ENCODE results near the gene GH1. TPM values are rescaled to one million over a fixed set of nuclear protein-coding genes. Genes with fewer than 3 reads are reported as not detected.

Gene GH1
- total and polyA plus RNA-seq, 2 donors (not counting 1 experiment from before 2014, with no cell fraction given) = 1.7 to 2.3 TPM

DNA sequence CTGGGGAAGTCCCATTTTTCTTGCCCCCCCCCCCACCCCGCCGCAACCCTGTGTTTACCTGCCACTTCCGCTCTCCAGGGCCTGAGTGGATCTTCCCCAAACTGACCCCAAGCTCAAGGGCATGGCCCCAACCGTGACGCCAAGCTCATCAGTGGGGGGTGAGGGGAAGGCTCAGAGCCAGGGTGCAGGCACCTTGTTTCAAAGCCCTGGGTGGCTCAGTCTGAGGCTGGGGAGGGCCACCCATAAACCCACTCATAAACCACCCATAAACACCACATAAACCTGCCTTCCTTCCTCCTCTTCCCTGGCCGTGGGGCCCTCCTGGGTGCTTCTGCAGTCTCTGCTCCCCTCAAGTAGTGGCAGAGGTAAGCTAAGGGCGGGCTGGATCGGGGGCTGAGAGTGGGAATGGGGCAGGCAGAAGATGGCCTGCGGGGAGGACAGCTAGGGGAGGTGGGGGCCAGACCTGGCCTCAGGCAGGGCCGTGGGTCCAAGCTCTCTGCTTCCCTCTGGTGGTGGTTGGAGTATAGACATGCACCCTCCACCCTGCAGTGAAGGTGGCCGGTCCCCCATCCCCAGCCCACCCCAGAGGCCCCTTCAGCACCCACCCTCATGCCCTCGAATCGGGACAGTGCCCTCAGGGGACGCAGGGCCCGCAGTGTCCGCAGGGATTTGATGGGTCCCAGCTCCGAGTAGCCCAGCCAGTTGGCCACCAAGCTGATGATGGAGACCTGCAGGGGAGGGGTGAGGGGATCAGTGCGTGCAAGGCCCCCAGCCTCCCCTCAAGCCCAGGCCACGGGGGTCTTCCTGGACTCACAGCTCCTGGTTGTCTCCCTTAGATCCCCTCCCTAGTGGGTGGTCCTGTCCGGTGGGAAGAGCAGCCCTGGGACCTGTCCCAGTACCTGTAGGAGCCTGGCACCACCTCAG is 28.1 kb upstream of the GH1 start:
- ATAC-seq (ENCODE audit: low read depth) (peak; percentile 70), DNase-seq (peak; percentile 87)
- Mint-ChIP-seq H3K9me3 (ENCODE audit: insufficient read depth) (no peaks in the 10 kb centered on the region), H3K4me1 (peaks cover 46% of the 10 kb centered on the region), H3K27me3 (no peaks in the 10 kb centered on the region), H3K27ac (peak overlapping the region; percentile 99), H3K4me3 (peak overlapping the region; percentile 89)
- peaks cover 26% of the 10 kb centered on the region for H3K79me2 ChIP-seq (ENCODE audit: control insufficient read depth, insufficient read depth, low read length)
- TF ChIP-seq EZH2 (IDR thresholded peaks at IDR 0.05; ENCODE audit: borderline replicate concordance, insufficient read depth, low read depth, low read length, poor library complexity, severe bottlenecking) = no peak
- TF ChIP-seq, protein P1, sequence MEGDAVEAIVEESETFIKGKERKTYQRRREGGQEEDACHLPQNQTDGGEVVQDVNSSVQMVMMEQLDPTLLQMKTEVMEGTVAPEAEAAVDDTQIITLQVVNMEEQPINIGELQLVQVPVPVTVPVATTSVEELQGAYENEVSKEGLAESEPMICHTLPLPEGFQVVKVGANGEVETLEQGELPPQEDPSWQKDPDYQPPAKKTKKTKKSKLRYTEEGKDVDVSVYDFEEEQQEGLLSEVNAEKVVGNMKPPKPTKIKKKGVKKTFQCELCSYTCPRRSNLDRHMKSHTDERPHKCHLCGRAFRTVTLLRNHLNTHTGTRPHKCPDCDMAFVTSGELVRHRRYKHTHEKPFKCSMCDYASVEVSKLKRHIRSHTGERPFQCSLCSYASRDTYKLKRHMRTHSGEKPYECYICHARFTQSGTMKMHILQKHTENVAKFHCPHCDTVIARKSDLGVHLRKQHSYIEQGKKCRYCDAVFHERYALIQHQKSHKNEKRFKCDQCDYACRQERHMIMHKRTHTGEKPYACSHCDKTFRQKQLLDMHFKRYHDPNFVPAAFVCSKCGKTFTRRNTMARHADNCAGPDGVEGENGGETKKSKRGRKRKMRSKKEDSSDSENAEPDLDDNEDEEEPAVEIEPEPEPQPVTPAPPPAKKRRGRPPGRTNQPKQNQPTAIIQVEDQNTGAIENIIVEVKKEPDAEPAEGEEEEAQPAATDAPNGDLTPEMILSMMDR (IDR thresholded peaks at IDR 0.05) = peak; percentile 92
- CTCF ChIA-PET = interaction anchor here (0.6 to 3.4 kb wide), 25 partner anchors 10 to 521 kb away, joined by 3 to 834 read pairs (median 8); partner anchors contain the start of genes CD79B, CSHL1, ERN1 and GH1
- H3K9me3 ChIP-seq (ENCODE audit: control extremely low read depth in 1 of 3, control insufficient read depth in 2 of 3, insufficient read depth in 1 of 3, low read length in 2 of 3) = peaks cover 0 to under 1% (median 0%) of the 10 kb centered on the region in 3 donors
- peaks cover 35 to 70% of the 10 kb centered on the region in 2 donors for H3K4me1 ChIP-seq (ENCODE audit: control insufficient read depth in 2 of 2, insufficient read depth in 2 of 2, low read length in 2 of 2)
- 36% methylated on average over 8 of the region's 20 CpGs for WGBS (ENCODE audit: insufficient coverage)
- H4K20me1 ChIP-seq (ENCODE audit: control insufficient read depth, insufficient read depth, low read length, poor library complexity, severe bottlenecking) = no peaks in the 10 kb centered on the region
- H3K9ac ChIP-seq (ENCODE audit: low read length) = peak overlapping the region; percentile 63
- H3K4me2 ChIP-seq (replicated peaks; ENCODE audit: low read depth, low read length, poor library complexity, severe bottlenecking) = peak overlapping the region; percentile 93
- H3K36me3 ChIP-seq (replicated peaks in 1 of 2; ENCODE audit: control extremely low read depth in 1 of 2, control insufficient read depth in 1 of 2, extremely low read depth in 1 of 2, insufficient read depth in 2 of 2, low read length in 1 of 2) = no peaks in the 10 kb centered on the region
- intact Hi-C loops (cut with micrococcal nuclease) = loop anchor here (1.0 kb wide), 4 partner anchors 14 to 74 kb away; partner anchors contain the start of genes CD79B and ICAM2
- POLR2A ChIA-PET = interaction anchor here (0.7 to 3.0 kb wide), 17 partner anchors 9 to 260 kb away, joined by 3 to 360 read pairs (median 6); partner anchors contain the start of genes CD79B, CSHL1, GH1 and ICAM2
- H3K27ac ChIP-seq (ENCODE audit: low read length in 2 of 2) = peak overlapping the region; percentile 72 to 84
- H3K4me3 ChIP-seq (ENCODE audit: control extremely low read depth in 1 of 5, extremely low read depth in 1 of 5, insufficient read depth in 1 of 5, low read depth in 2 of 5, low read length in 4 of 5) = peak overlapping the region; percentile 20 to 59 (median 41)
- no peaks in the 10 kb centered on the region for H3K27me3 ChIP-seq (replicated peaks in 1 of 4; ENCODE audit: control extremely low read depth in 1 of 4, control insufficient read depth in 3 of 4, insufficient read depth in 4 of 4, low read length in 3 of 4)
- peak overlapping the region; percentile 38 for H2AFZ ChIP-seq (ENCODE audit: insufficient read depth, low read depth, low read length, poor library complexity, severe bottlenecking)
